Mammary epithelial cell (primary cell): ENCODE data around the gene SMAD1.

Experiments
- EZH2 ChIP-seq: IDR thresholded peaks from 2 replicates; pipeline ENCODE4 v1.6.1; 2012; ENCODE audit warnings: low read length, inconsistent platforms, borderline replicate concordance
- TF ChIP-seq, protein P1 (sequence below), 2 donors: IDR thresholded peaks in 1 of 2; conservative IDR thresholded peaks in 1 of 2; 2 replicates each; pipeline ENCODE4 v1.5.1; 2011 to 2012; ENCODE audit warnings: inconsistent platforms in 2 of 2, low read length in 2 of 2, mild to moderate bottlenecking in 2 of 2, control low read depth in 1 of 2, low read depth in 1 of 2; ENCODE audit not compliant: insufficient read depth in 1 of 2; ENCODE audit errors: extremely low read depth in 1 of 2

DNA sequence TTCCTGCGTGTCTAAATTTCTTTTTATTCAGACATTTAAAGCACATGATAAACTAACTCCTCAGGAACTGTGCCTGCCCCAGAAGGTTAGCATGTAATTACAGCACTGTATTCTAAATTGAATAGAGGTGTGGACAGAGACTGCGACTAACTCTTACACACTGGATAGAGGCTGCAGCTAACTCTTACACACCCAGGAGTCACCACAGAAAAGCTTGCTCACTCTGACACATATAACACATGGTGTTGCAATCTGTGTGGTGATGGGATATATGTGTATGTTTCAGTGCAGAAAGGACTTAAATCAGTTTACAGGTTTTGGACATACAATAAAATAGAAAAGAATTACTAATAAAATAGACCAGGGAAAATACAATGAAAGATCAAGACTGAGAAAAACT is 41.5 kb downstream of the SMAD1 start:
- TF ChIP-seq, protein P1, sequence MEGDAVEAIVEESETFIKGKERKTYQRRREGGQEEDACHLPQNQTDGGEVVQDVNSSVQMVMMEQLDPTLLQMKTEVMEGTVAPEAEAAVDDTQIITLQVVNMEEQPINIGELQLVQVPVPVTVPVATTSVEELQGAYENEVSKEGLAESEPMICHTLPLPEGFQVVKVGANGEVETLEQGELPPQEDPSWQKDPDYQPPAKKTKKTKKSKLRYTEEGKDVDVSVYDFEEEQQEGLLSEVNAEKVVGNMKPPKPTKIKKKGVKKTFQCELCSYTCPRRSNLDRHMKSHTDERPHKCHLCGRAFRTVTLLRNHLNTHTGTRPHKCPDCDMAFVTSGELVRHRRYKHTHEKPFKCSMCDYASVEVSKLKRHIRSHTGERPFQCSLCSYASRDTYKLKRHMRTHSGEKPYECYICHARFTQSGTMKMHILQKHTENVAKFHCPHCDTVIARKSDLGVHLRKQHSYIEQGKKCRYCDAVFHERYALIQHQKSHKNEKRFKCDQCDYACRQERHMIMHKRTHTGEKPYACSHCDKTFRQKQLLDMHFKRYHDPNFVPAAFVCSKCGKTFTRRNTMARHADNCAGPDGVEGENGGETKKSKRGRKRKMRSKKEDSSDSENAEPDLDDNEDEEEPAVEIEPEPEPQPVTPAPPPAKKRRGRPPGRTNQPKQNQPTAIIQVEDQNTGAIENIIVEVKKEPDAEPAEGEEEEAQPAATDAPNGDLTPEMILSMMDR (conservative IDR thresholded peaks at IDR 0.05 in 1 of 2, IDR thresholded peaks at IDR 0.05 in 1 of 2; ENCODE audit: extremely low read depth in 1 of 2, insufficient read depth in 1 of 2, low read depth in 1 of 2, low read length in 2 of 2) = no peak
- TF ChIP-seq EZH2 = no peak
